GM23338 (cell line): Measurements from ENCODE around the gene PDGFRB. TPM values are rescaled to one million over a fixed set of nuclear protein-coding genes. Genes with fewer than 3 reads are reported as not detected.

Experiments used
- ATAC-seq: fragments of 200-7000 bp; cut with Tn5 transposase; 3 replicates; pipeline ENCODE4 v1.9.1; 2020
- DNase-seq: peaks from one replicate; pipeline ENCODE4 v3.0.0-alpha.2; 2015; ENCODE audit warnings: low spot score
- H2AFZ ChIP-seq: fragments of 200-600 bp; sonication (generic); 2 replicates; pipeline ENCODE4 v1.8.0; 2016; ENCODE audit warnings: antibody characterized with exemption, mild to moderate bottlenecking, moderate library complexity
- H3F3A ChIP-seq: fragments of 200-600 bp; sonication (generic); replicated peaks from 2 replicates; pipeline ENCODE4 v1.8.0; 2017; ENCODE audit warnings: antibody characterized with exemption, mixed run types, low read depth
- H3K27ac ChIP-seq: fragments of 200-600 bp; sonication (generic); 2 replicates; pipeline ENCODE4 v1.6.1; 2016; ENCODE audit warnings: low read depth
- H3K27me3 ChIP-seq: fragments of 200-600 bp; sonication (generic); 2 replicates; pipeline ENCODE4 v1.8.0; 2016; ENCODE audit warnings: mild to moderate bottlenecking, mixed run types, moderate library complexity; ENCODE audit not compliant: insufficient read depth
- H3K36me3 ChIP-seq: fragments of 200-600 bp; sonication (generic); 2 replicates; pipeline ENCODE4 v1.8.0; 2016; ENCODE audit warnings: mild to moderate bottlenecking; ENCODE audit not compliant: insufficient read depth
- H3K4me1 ChIP-seq: fragments of 200-600 bp; sonication (generic); 2 replicates; pipeline ENCODE4 v1.8.0; 2016; ENCODE audit warnings: mild to moderate bottlenecking, moderate library complexity; ENCODE audit not compliant: insufficient read depth
- H3K4me2 ChIP-seq: fragments of 200-600 bp; sonication (generic); 2 replicates; pipeline ENCODE4 v1.7.1; 2017; ENCODE audit warnings: mixed run types
- H3K4me3 ChIP-seq: fragments of 200-600 bp; sonication (generic); 2 replicates; pipeline ENCODE4 v1.6.1; 2016; ENCODE audit warnings: mixed run types
- H3K79me2 ChIP-seq: fragments of 200-600 bp; sonication (generic); replicated peaks from 2 replicates; pipeline ENCODE4 v1.8.0; 2017; ENCODE audit warnings: mild to moderate bottlenecking; ENCODE audit not compliant: insufficient read depth
- H3K9me2 ChIP-seq: fragments of 200-600 bp; sonication (generic); 2 replicates; pipeline ENCODE4 v1.8.0; 2017; ENCODE audit not compliant: insufficient read depth
- H4K20me1 ChIP-seq: fragments of 200-600 bp; sonication (generic); replicated peaks from 2 replicates; pipeline ENCODE4 v1.8.0; 2017; ENCODE audit warnings: mild to moderate bottlenecking; ENCODE audit not compliant: insufficient read depth
- H3K27ac Mint-ChIP-seq: 2 replicates; pipeline ENCODE4 v1.8.0; 2020; ENCODE audit warnings: inconsistent platforms, mild to moderate bottlenecking, moderate library complexity, mixed read lengths
- H3K27me3 Mint-ChIP-seq: 3 replicates; pipeline ENCODE4 v1.8.0; 2022; ENCODE audit warnings: low read depth, mild to moderate bottlenecking, moderate library complexity, mixed read lengths, inconsistent platforms; ENCODE audit not compliant: insufficient read depth, poor library complexity
- H3K36me3 Mint-ChIP-seq: 3 replicates; pipeline ENCODE4 v1.8.0; 2021; ENCODE audit warnings: low read depth, mild to moderate bottlenecking, inconsistent platforms, moderate library complexity, mixed read lengths
- H3K4me1 Mint-ChIP-seq: 3 replicates; pipeline ENCODE4 v1.8.0; 2020; ENCODE audit warnings: mild to moderate bottlenecking, inconsistent platforms, mixed read lengths
- H3K4me3 Mint-ChIP-seq: 3 replicates; pipeline ENCODE4 v1.8.0; 2021; ENCODE audit warnings: moderate library complexity, mild to moderate bottlenecking, inconsistent platforms, mixed read lengths
- H3K9me3 Mint-ChIP-seq: 3 replicates; pipeline ENCODE4 v1.8.0; 2020; ENCODE audit warnings: moderate library complexity, mild to moderate bottlenecking, inconsistent platforms, mixed read lengths
- CREB1 ChIP-seq: fragments of 250-450 bp; sonication (Bioruptor Pico); IDR thresholded peaks from 2 replicates; pipeline ENCODE4 v1.5.0; 2020; ENCODE audit warnings: low read depth, mild to moderate bottlenecking, moderate library complexity
- EZH2 ChIP-seq: fragments of 200-600 bp; sonication (generic); IDR thresholded peaks from one replicate; pipeline ENCODE4 v1.8.0; 2017; ENCODE audit warnings: antibody characterized with exemption, mild to moderate bottlenecking, low read depth; ENCODE audit not compliant: unreplicated experiment
- ZNF331 ChIP-seq: fragments of 250-450 bp; sonication (Bioruptor Pico); IDR thresholded peaks from 2 replicates; pipeline ENCODE4 v1.5.0; 2020; ENCODE audit warnings: low read depth, mild to moderate bottlenecking, moderate library complexity
- polyA plus RNA-seq: library from polyadenylated mRNA; unstranded; fragments of >200 nt; fragmentation: Nextera tagmentation; extraction: Ambion mirVana; gene quantifications from 2 replicates; pipeline ENCODE4 v1.2.1, GENCODE V29; 2016
- total RNA-seq: library from RNA; depleted of rRNA; stranded (reverse); fragments of >200 nt; shearing (Covaris generic); gene quantifications from 2 replicates; pipeline ENCODE4 v1.2.3, GENCODE V29; 2014
- TF ChIP-seq, protein P1 (sequence below): fragments of 250-450 bp; sonication (Bioruptor Pico); IDR thresholded peaks from 2 replicates; pipeline ENCODE4 v1.5.0; 2020; ENCODE audit warnings: mild to moderate bottlenecking, moderate library complexity
- TF ChIP-seq, protein P2 (sequence below): IDR thresholded peaks from one replicate; pipeline ENCODE4 v1.6.1; 2018; ENCODE audit warnings: antibody characterized with exemption; ENCODE audit not compliant: unreplicated experiment
- TF ChIP-seq, protein P3 (sequence below), 2 experiments: fragments of 200-600 bp in 1 of 2; sonication (generic) in 1 of 2; conservative IDR thresholded peaks; 2 replicates each; pipeline versions ENCODE4 v1.5.1 to v1.6.1; 2016 to 2017; ENCODE audit warnings: antibody characterized with exemption in 2 of 2, low read depth in 2 of 2, mild to moderate bottlenecking in 2 of 2, moderate library complexity in 1 of 2
- TF ChIP-seq, protein P4 (sequence below): IDR thresholded peaks from 2 replicates; pipeline ENCODE4 v1.6.1; 2016; ENCODE audit warnings: antibody characterized with exemption

PDGFRB gene
- total and polyA plus RNA-seq, 2 experiments from 2014 or later = 4.5 to 11.3 TPM

DNA sequence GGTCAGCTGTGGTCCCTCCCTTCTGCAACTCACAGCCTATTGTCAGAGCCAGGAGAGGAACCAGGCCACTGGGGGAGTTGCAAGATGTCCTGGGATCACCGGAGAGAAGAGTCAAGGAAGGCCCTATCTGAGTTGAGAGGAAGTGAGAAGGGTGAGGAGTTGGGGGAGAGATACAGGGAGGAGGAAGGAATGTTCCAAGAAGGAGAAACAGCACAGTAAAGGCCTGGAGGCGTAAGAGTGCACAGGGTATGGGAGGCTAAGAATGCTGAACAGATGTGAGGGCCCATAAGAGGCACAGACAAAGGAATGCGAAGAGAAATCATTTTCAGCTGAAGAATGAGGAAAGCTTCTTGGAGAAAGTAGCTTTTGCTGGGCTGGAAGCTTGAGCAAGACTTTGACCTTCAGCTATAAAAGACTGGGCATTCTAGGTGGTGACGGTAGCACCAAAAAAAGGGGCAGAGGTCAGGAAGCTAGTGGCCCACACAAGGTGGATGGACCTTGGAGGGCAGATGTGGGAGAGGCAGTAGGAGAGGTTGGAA lies 47.7 kb downstream of the PDGFRB start:
- DNase-seq = no peak

More for the DNA sequence above, 47.7 kb downstream of the PDGFRB start:
- Mint-ChIP-seq H3K4me3 (no peak overlapping the region), H3K36me3 (no peaks in the 10 kb centered on the region), H3K27me3 (peaks cover 8% of the 10 kb centered on the region), H3K9me3 (no peaks in the 10 kb centered on the region), H3K4me1 (peaks cover under 1% of the 10 kb centered on the region; the same call in 2 of the 3 replicates), H3K27ac (no peak overlapping the region)
- Histone ChIP-seq H3K9me2 (no peaks in the 10 kb centered on the region), H2AFZ (no peak overlapping the region), H3K27ac (no peak overlapping the region), H3K4me1 (no peaks in the 10 kb centered on the region), H4K20me1 (no peaks in the 10 kb centered on the region), H3K27me3 (no peaks in the 10 kb centered on the region), H3K4me2 (no peak overlapping the region), H3K79me2 (no peaks in the 10 kb centered on the region), H3K4me3 (no peak overlapping the region), H3K36me3 (no peaks in the 10 kb centered on the region), H3F3A (no peaks in the 10 kb centered on the region)
- TF ChIP-seq, protein P1, sequence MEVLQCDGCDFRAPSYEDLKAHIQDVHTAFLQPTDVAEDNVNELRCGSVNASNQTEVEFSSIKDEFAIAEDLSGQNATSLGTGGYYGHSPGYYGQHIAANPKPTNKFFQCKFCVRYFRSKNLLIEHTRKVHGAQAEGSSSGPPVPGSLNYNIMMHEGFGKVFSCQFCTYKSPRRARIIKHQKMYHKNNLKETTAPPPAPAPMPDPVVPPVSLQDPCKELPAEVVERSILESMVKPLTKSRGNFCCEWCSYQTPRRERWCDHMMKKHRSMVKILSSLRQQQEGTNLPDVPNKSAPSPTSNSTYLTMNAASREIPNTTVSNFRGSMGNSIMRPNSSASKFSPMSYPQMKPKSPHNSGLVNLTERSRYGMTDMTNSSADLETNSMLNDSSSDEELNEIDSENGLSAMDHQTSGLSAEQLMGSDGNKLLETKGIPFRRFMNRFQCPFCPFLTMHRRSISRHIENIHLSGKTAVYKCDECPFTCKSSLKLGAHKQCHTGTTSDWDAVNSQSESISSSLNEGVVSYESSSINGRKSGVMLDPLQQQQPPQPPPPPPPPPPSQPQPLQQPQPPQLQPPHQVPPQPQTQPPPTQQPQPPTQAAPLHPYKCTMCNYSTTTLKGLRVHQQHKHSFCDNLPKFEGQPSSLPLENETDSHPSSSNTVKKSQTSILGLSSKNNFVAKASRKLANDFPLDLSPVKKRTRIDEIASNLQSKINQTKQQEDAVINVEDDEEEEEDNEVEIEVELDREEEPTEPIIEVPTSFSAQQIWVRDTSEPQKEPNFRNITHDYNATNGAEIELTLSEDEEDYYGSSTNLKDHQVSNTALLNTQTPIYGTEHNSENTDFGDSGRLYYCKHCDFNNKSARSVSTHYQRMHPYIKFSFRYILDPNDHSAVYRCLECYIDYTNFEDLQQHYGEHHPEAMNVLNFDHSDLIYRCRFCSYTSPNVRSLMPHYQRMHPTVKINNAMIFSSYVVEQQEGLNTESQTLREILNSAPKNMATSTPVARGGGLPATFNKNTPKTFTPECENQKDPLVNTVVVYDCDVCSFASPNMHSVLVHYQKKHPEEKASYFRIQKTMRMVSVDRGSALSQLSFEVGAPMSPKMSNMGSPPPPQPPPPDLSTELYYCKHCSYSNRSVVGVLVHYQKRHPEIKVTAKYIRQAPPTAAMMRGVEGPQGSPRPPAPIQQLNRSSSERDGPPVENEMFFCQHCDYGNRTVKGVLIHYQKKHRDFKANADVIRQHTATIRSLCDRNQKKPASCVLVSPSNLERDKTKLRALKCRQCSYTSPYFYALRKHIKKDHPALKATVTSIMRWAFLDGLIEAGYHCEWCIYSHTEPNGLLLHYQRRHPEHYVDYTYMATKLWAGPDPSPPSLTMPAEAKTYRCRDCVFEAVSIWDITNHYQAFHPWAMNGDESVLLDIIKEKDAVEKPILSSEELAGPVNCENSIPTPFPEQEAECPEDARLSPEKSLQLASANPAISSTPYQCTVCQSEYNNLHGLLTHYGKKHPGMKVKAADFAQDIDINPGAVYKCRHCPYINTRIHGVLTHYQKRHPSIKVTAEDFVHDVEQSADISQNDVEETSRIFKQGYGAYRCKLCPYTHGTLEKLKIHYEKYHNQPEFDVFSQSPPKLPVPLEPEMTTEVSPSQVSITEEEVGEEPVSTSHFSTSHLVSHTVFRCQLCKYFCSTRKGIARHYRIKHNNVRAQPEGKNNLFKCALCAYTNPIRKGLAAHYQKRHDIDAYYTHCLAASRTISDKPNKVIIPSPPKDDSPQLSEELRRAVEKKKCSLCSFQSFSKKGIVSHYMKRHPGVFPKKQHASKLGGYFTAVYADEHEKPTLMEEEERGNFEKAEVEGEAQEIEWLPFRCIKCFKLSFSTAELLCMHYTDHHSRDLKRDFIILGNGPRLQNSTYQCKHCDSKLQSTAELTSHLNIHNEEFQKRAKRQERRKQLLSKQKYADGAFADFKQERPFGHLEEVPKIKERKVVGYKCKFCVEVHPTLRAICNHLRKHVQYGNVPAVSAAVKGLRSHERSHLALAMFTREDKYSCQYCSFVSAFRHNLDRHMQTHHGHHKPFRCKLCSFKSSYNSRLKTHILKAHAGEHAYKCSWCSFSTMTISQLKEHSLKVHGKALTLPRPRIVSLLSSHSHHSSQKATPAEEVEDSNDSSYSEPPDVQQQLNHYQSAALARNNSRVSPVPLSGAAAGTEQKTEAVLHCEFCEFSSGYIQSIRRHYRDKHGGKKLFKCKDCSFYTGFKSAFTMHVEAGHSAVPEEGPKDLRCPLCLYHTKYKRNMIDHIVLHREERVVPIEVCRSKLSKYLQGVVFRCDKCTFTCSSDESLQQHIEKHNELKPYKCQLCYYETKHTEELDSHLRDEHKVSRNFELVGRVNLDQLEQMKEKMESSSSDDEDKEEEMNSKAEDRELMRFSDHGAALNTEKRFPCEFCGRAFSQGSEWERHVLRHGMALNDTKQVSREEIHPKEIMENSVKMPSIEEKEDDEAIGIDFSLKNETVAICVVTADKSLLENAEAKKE (CRISPR knock-in tag) = no peak
- TF ChIP-seq, protein P2, sequence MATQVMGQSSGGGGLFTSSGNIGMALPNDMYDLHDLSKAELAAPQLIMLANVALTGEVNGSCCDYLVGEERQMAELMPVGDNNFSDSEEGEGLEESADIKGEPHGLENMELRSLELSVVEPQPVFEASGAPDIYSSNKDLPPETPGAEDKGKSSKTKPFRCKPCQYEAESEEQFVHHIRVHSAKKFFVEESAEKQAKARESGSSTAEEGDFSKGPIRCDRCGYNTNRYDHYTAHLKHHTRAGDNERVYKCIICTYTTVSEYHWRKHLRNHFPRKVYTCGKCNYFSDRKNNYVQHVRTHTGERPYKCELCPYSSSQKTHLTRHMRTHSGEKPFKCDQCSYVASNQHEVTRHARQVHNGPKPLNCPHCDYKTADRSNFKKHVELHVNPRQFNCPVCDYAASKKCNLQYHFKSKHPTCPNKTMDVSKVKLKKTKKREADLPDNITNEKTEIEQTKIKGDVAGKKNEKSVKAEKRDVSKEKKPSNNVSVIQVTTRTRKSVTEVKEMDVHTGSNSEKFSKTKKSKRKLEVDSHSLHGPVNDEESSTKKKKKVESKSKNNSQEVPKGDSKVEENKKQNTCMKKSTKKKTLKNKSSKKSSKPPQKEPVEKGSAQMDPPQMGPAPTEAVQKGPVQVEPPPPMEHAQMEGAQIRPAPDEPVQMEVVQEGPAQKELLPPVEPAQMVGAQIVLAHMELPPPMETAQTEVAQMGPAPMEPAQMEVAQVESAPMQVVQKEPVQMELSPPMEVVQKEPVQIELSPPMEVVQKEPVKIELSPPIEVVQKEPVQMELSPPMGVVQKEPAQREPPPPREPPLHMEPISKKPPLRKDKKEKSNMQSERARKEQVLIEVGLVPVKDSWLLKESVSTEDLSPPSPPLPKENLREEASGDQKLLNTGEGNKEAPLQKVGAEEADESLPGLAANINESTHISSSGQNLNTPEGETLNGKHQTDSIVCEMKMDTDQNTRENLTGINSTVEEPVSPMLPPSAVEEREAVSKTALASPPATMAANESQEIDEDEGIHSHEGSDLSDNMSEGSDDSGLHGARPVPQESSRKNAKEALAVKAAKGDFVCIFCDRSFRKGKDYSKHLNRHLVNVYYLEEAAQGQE = no peak
- TF ChIP-seq, protein P3, sequence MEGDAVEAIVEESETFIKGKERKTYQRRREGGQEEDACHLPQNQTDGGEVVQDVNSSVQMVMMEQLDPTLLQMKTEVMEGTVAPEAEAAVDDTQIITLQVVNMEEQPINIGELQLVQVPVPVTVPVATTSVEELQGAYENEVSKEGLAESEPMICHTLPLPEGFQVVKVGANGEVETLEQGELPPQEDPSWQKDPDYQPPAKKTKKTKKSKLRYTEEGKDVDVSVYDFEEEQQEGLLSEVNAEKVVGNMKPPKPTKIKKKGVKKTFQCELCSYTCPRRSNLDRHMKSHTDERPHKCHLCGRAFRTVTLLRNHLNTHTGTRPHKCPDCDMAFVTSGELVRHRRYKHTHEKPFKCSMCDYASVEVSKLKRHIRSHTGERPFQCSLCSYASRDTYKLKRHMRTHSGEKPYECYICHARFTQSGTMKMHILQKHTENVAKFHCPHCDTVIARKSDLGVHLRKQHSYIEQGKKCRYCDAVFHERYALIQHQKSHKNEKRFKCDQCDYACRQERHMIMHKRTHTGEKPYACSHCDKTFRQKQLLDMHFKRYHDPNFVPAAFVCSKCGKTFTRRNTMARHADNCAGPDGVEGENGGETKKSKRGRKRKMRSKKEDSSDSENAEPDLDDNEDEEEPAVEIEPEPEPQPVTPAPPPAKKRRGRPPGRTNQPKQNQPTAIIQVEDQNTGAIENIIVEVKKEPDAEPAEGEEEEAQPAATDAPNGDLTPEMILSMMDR (conservative IDR thresholded peaks at IDR 0.05; ENCODE audit: low read depth in 2 of 2) = no peak
- TF ChIP-seq CREB1 (CRISPR knock-in tag) (no peak), ZNF331 (CRISPR knock-in tag) (no peak), EZH2 (no peak)
- TF ChIP-seq, protein P4, sequence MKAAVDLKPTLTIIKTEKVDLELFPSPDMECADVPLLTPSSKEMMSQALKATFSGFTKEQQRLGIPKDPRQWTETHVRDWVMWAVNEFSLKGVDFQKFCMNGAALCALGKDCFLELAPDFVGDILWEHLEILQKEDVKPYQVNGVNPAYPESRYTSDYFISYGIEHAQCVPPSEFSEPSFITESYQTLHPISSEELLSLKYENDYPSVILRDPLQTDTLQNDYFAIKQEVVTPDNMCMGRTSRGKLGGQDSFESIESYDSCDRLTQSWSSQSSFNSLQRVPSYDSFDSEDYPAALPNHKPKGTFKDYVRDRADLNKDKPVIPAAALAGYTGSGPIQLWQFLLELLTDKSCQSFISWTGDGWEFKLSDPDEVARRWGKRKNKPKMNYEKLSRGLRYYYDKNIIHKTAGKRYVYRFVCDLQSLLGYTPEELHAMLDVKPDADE = no peak
- no peak for ATAC-seq
